Renal cortical epithelial cell (primary cell): ENCODE measurements around the gene TXNIP. TPM values are rescaled to one million over a fixed set of nuclear protein-coding genes. Genes with fewer than 3 reads are reported as not detected.

Experiments
- total RNA-seq: library from RNA; depleted of rRNA; stranded (reverse); fragments of >200 nt; gene quantifications from 2 replicates; pipeline ENCODE4 v1.2.3, GENCODE V29; 2014

TXNIP gene
- total RNA-seq, 1 donor from 2014 or later, result 1,145 TPM

Other genes starting within 250 kb of the TXNIP start
- 17.7 and 28.7 TPM in 2 replicates for gene RNF115, start 172.5 kb downstream of the TXNIP start, total RNA-seq
- gene POLR3C, start 172.4 kb downstream of the TXNIP start, total RNA-seq, result 43.1 and 48.8 TPM in 2 replicates
- gene NUDT17, start 150.9 kb downstream of the TXNIP start, total RNA-seq, result 5.6 and 9.2 TPM in 2 replicates
- 5.9 and 17.0 TPM in 2 replicates for gene PIAS3, start 137.5 kb downstream of the TXNIP start, total RNA-seq
- gene ANKRD35, start 110.7 kb downstream of the TXNIP start, total RNA-seq, result 0.10 TPM in 1 of 2 replicates, not detected in the other
- gene ITGA10, start 86.5 kb downstream of the TXNIP start, total RNA-seq, result under 0.01 and 0.65 TPM in 2 replicates
- gene PEX11B, start 77.9 kb downstream of the TXNIP start, total RNA-seq, result 39.6 and 40.6 TPM in 2 replicates
- gene RBM8A, start 69.1 kb downstream of the TXNIP start, total RNA-seq, result 209 and 238 TPM in 2 replicates
- gene LIX1L, start 38.6 kb downstream of the TXNIP start, total RNA-seq, result 15.8 TPM in 2 replicates
- 0.15 TPM in 1 of 2 replicates, not detected in the other for gene ANKRD34A, start 32.0 kb downstream of the TXNIP start, total RNA-seq
- gene POLR3GL, start 31.9 kb downstream of the TXNIP start, total RNA-seq, result 8.9 and 12.4 TPM in 2 replicates
- gene HJV, start 25.2 kb upstream of the TXNIP start, total RNA-seq, result not detected in 2 replicates
- gene NBPF10, start 148.2 kb upstream of the TXNIP start, total RNA-seq, result 1.0 and 2.2 TPM in 2 replicates
- 42.0 and 65.5 TPM in 2 replicates for gene NOTCH2NLA, start 232.4 kb upstream of the TXNIP start, total RNA-seq